HepG2 (cell line): Measurements from ENCODE around the gene SYT13. TPM values are rescaled to one million over a fixed set of nuclear protein-coding genes. Genes with fewer than 3 reads are reported as not detected.
"Not testable (repeated sequence)": the region's sequence is repeated elsewhere in the genome, so short reads cannot be mapped to it uniquely, and the experiment has no call there.

ENCODE experiments used
- ATAC-seq: fragments of 200-7000 bp; cut with Tn5 transposase; 3 replicates; pipeline ENCODE4 v1.9.1; 2020; ENCODE audit warnings: mild to moderate bottlenecking, moderate library complexity
- BruUV-seq: library from RNA; stranded (reverse); fragments of 400-500 nt; replicated peaks from 2 replicates; lab custom pipeline; 2021; lab: Mats Ljungman, UMichigan
- CTCF ChIA-PET: fragments of 300-600 bp; formaldehyde crosslinking; extraction: SDS; loops from one replicate; lab custom pipeline; 2021; ENCODE audit warnings: low total read pairs, inconsistent platforms, low intra/inter-chr PET ratio; lab: Yijun Ruan, JAX
- POLR2A ChIA-PET: fragments of 350-600 bp; sonication (Branson Sonifier 250); formaldehyde crosslinking; loops from one replicate; lab custom pipeline; 2020; ENCODE audit warnings: antibody characterized with exemption, inconsistent platforms; lab: Yijun Ruan, JAX
- DNase-seq: peaks from one replicate; pipeline ENCODE4 v3.0.0-alpha.2; 2015; ENCODE audit warnings: low spot score
- FAIRE-seq: peaks from 3 replicates; lab custom pipeline; 2011; peaks lifted over from hg19 to GRCh38; lab: Jason Lieb, UNC
- H2AFZ ChIP-seq: one replicate; pipeline ENCODE4 v1.6.1; 2011; ENCODE audit warnings: low read length, inconsistent platforms
- H3K27ac ChIP-seq: fragments of 300-600 bp; 3 replicates; pipeline ENCODE4 v1.8.0; 2011; ENCODE audit warnings: mixed run types, mild to moderate bottlenecking, mixed read lengths, low read length, inconsistent platforms; ENCODE audit not compliant: insufficient read depth; ENCODE audit errors: extremely low read length
- H3K27me3 ChIP-seq, 2 experiments: fragments of 200-600 bp in 1 of 2; 2 replicates in 1 of 2; 3 replicates in 1 of 2; pipeline versions ENCODE4 v1.6.0 to v1.8.0; 2011; ENCODE audit warnings: low read length in 2 of 2, mild to moderate bottlenecking in 2 of 2, moderate library complexity in 2 of 2, inconsistent platforms in 1 of 2; ENCODE audit not compliant: insufficient read depth in 2 of 2, control insufficient read depth in 1 of 2
- H3K36me3 ChIP-seq, 2 experiments: fragments of 200-600 bp in 1 of 2; replicated peaks in 1 of 2; 2 replicates in 1 of 2; 3 replicates in 1 of 2; pipeline versions ENCODE4 v1.5.1 to v1.8.0; 2011; ENCODE audit warnings: low read length in 2 of 2, inconsistent platforms in 1 of 2; ENCODE audit not compliant: insufficient read depth in 2 of 2, control insufficient read depth in 1 of 2
- H3K4me1 ChIP-seq: 2 replicates; pipeline ENCODE4 v1.5.1; 2012; ENCODE audit warnings: low read length, inconsistent platforms; ENCODE audit not compliant: insufficient read depth
- H3K4me2 ChIP-seq: 2 replicates; pipeline ENCODE4 v1.6.0; 2011; ENCODE audit warnings: low read depth, low read length, inconsistent platforms
- H3K4me3 ChIP-seq, 3 experiments: fragments of 200-600 bp in 1 of 3; sonication (generic), shearing (Covaris generic) in 1 of 3; replicated peaks in 1 of 3; 2 replicates each; pipeline ENCODE4 v1.5.1; 2011 to 2016; ENCODE audit warnings: low read length in 3 of 3, inconsistent platforms in 2 of 3, low read depth in 2 of 3, mild to moderate bottlenecking in 2 of 3, control low read depth in 1 of 3, mixed read lengths in 1 of 3; ENCODE audit not compliant: insufficient read depth in 1 of 3
- H3K79me2 ChIP-seq: one replicate; pipeline ENCODE4 v1.6.1; 2011; ENCODE audit warnings: low read length, inconsistent platforms; ENCODE audit not compliant: insufficient read depth
- H3K9ac ChIP-seq: 2 replicates; pipeline ENCODE4 v1.6.0; 2011; ENCODE audit warnings: mild to moderate bottlenecking, low read depth, low read length, inconsistent platforms; ENCODE audit not compliant: insufficient read depth
- H3K9me3 ChIP-seq: 2 replicates; pipeline ENCODE4 v1.5.1; 2012; ENCODE audit warnings: mild to moderate bottlenecking, low read length
- H4K20me1 ChIP-seq: 2 replicates; pipeline ENCODE4 v1.6.0; 2011; ENCODE audit warnings: inconsistent platforms, mild to moderate bottlenecking, low read length, moderate library complexity; ENCODE audit not compliant: insufficient read depth
- BCL6 ChIP-seq: IDR thresholded peaks from 2 replicates; pipeline ENCODE4 v1.6.1; 2016; ENCODE audit warnings: missing genetic modification reagents, missing compliant biosample characterization
- CEBPZ ChIP-seq: IDR thresholded peaks from 2 replicates; pipeline ENCODE4 v1.6.1; 2012; ENCODE audit warnings: low read length, improper control_type of control experiment
- CTCF ChIP-seq: sonication (generic); formaldehyde crosslinking; IDR thresholded peaks from 2 replicates; pipeline ENCODE4 v1.5.0; 2020; ENCODE audit warnings: mild to moderate bottlenecking, missing genetic modification reagents, moderate library complexity
- FLYWCH1 ChIP-seq: sonication (generic); formaldehyde crosslinking; IDR thresholded peaks from 2 replicates; pipeline ENCODE4 v1.8.1; 2023; ENCODE audit warnings: mild to moderate bottlenecking, missing genetic modification reagents
- SMC3 ChIP-seq: IDR thresholded peaks from 2 replicates; pipeline ENCODE4 v1.6.1; 2011; ENCODE audit warnings: low read length, improper control_type of control experiment
- STAG1 ChIP-seq: sonication (generic); formaldehyde crosslinking; IDR thresholded peaks from 2 replicates; pipeline ENCODE4 v1.4.0; 2020; ENCODE audit warnings: missing genetic modification reagents
- ZNF121 ChIP-seq: sonication (generic); formaldehyde crosslinking; IDR thresholded peaks from 2 replicates; pipeline ENCODE4 v1.5.0; 2020; ENCODE audit warnings: mild to moderate bottlenecking, missing genetic modification reagents
- ZNF362 ChIP-seq: sonication (generic); formaldehyde crosslinking; IDR thresholded peaks from 2 replicates; pipeline ENCODE4 v1.4.0; 2020; ENCODE audit warnings: missing genetic modification reagents, mild to moderate bottlenecking, borderline replicate concordance
- ZNF672 ChIP-seq: sonication (generic); formaldehyde crosslinking; IDR thresholded peaks from 2 replicates; pipeline ENCODE4 v1.8.1; 2022; ENCODE audit warnings: missing genetic modification reagents
- WGBS: methylation state at CpG from one replicate; pipeline ENCODE4 v1.1.6; 2017; ENCODE audit warnings: low lambda C conversion rate; 5-methylcytosine and 5-hydroxymethylcytosine counted together
- in situ Hi-C: cut with HindIII; loops from 2 replicates; pipeline ENCODE4 v1.10.0; 2017; ENCODE audit warnings: low pct_unique_long_range_greater_than_20kb; ENCODE audit not compliant: extremely low pct_ligation_motif_present
- intact Hi-C: fragments of 100-400 bp; cut with micrococcal nuclease; formaldehyde crosslinking; loops from one replicate; pipeline ENCODE4 v1.10.0; 2022; ENCODE audit not compliant: unreplicated experiment
- polyA plus RNA-seq, 8 experiments: library from polyadenylated mRNA; depleted of rRNA in 3 of 8; stranded (reverse) in 7 of 8; unstranded in 1 of 8; fragments of >200 nt; fragmentation: Illumina TruSeq in 4 of 8; extraction: Trizol in 4 of 8; gene quantifications; 2 replicates each; pipeline versions ENCODE4 v1.2.1 to v1.2.3, GENCODE V29; 2011 to 2016; ENCODE audit warnings: low read depth in 4 of 8, missing spikeins in 1 of 8, mixed read lengths in 1 of 8; ENCODE audit not compliant: insufficient read depth in 1 of 8
- total RNA-seq, 5 experiments: library from RNA; depleted of rRNA; stranded (reverse); fragments of >200 nt; fragmentation: Illumina TruSeq; extraction: Trizol; gene quantifications; 2 replicates each; pipeline ENCODE4 v1.2.3, GENCODE V29; 2016; ENCODE audit warnings: low read depth in 1 of 5

The SYT13 gene
- total and polyA plus RNA-seq, 2 of the 13 experiments (the other 11 are each of a cell fraction or from before 2014, with no cell fraction given): 0.02 to 0.13 TPM

GRCh38 chr11:45294499-45294898 is 8.4 kb upstream of the SYT13 start (continued):
- TF ChIP-seq CEBPZ: no peak
- no peak for TF ChIP-seq ZNF672
- no peak for TF ChIP-seq FLYWCH1
- no peak for TF ChIP-seq BCL6

GRCh38 chr11:45293566-45294192 is 7.5 kb upstream of the SYT13 start:
- in situ Hi-C loops (loop anchor here (5.0 kb wide), 1 partner anchor 41 kb away; no protein-coding TSS in a partner anchor), intact Hi-C loops (loop anchor here (1.0 kb wide), 4 partner anchors 41 to 357 kb away; no protein-coding TSS in a partner anchor)
- CTCF ChIA-PET: interaction anchor here (0.9 to 2.4 kb wide), 4 partner anchors 39 to 183 kb away, joined by 4 to 25 read pairs (median 8); no protein-coding TSS in a partner anchor
- POLR2A ChIA-PET, H4K20me1 ChIP-seq, H3K36me3 ChIP-seq, H2AFZ ChIP-seq, H3K4me2 ChIP-seq, BruUV-seq, H3K9me3 ChIP-seq, H3K4me1 ChIP-seq, H3K9ac ChIP-seq, H3K79me2 ChIP-seq, H3K27me3 ChIP-seq, H3K27ac ChIP-seq, H3K4me3 ChIP-seq: not testable (repeated sequence)
- DNase-seq: peak; percentile 63
- peak; percentile 70 for FAIRE-seq
- peak; percentile 91 for ATAC-seq
- WGBS: 9% methylated on average over 11 of the region's 11 CpGs
- 0 out of 2 replicates have a peak, but pooled peaks have one; percentile 24 for TF ChIP-seq ZNF121 (CRISPR knock-in tag)
- peak; percentile 69 for TF ChIP-seq CTCF (CRISPR knock-in tag)
- peak; percentile 78 for TF ChIP-seq SMC3
- TF ChIP-seq STAG1: peak; percentile 69
- peak; percentile 84; the same call in 1 of the 2 replicates for TF ChIP-seq ZNF362 (CRISPR knock-in tag)
